Stimulated activated CD8-positive, alpha-beta memory T cell treated with anti-CD3 and anti-CD28 coated beads, Interleukin-15, amount 100 ng/mL, for 1 hour (primary cell): Measurements from ENCODE around the gene BCO1.

Source experiments
- DNase-seq: peaks from one replicate; pipeline ENCODE4 v3.0.0-alpha.2; 2020; ENCODE audit warnings: low read depth

The BCO1 gene

DNA sequence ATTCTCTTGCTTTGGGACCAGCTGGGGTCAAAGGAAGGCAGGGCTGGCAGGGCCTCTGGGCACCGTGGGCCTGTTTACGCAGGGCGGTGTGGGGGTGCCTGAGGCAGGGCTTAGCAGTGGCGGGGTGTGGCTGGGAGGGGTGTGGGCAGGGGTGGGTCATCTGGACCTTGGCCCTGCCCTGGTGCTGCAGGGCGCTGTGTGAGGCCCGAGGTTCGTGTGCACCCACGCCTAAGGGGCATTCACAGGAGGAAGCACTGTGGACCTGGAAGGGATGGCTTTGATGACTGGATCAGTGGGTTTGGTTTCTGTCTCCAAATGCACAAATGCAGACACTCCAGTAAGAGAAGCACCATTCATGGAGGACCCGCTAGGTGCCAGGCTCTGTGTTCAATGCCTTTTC, 37.3 kb downstream of the BCO1 start:
- no peak for DNase-seq

DNA sequence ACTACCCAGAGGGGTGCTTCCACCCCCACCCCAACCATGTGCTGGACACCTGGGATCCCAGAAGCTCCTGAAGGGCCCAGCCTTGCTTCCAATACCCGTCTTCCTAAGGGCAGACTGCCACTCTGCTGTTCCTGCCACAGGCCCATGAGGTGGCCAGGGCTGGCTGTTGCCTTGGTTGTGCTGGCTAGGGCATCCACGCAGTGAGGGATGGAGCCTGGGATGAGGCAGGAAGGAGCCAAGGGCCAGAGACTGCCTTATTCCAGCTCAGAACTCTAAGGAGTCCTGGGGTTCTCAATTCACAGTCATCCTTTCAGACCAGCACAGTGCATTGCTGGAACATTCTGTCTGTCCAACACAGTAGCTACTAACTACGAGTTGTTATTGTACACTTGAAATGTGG, 37.8 kb downstream of the BCO1 start:
- DNase-seq, result no peak

DNA sequence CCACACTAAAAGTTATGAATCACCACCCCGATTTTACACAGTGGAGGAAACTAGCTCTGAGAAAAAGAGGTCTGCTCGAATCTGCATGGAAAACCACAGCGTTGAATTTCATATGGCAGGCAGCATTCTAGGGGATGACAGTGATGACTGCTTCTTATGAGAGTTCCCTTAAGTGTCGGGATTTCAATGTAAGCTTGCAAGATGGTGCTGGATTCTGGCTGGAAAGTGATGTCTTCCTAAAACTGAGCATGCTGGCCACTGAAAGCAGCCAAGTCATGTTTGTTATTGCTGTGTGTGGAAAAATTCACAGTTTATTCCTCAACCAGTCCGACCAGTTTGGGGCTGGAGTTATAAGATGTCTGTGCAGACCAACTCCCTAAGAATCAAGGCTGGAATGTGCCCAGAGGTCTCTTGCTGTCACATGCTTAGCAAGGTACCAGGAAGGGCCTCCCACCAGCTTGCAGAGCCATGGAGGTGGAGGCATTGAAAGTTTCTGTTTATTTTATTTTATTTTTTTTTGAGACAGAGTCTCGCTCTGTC, 39.1 kb downstream of the BCO1 start:
- no peak for DNase-seq

GRCh38 chr16:81278526-81278925, 40.0 kb downstream of the BCO1 start:
- DNase-seq, result no peak

GRCh38 chr16:81279392-81279791, 40.9 kb downstream of the BCO1 start:
- DNase-seq, result no peak

DNA sequence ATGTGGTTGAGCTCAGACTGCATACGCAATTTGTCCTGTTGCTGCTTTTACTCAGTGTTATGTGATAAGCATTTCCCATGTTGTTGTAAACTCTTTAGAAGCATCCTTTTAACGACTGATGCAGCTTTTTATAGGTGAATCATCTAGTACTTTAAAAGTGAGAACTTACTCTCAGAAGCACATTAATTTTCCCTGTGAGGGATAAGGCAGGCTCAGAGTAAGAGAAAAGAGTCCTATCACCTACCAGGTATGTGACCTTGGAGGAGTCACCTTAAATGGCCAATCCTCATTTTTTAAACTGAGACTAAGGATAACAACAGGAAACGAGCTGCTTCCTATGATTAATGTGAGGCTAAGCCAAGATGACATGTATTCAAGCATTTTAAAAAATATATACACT, 41.9 kb downstream of the BCO1 start:
- DNase-seq, result no peak

GRCh38 chr16:81283044-81283443, 44.6 kb downstream of the BCO1 start:
- DNase-seq, result no peak

DNA sequence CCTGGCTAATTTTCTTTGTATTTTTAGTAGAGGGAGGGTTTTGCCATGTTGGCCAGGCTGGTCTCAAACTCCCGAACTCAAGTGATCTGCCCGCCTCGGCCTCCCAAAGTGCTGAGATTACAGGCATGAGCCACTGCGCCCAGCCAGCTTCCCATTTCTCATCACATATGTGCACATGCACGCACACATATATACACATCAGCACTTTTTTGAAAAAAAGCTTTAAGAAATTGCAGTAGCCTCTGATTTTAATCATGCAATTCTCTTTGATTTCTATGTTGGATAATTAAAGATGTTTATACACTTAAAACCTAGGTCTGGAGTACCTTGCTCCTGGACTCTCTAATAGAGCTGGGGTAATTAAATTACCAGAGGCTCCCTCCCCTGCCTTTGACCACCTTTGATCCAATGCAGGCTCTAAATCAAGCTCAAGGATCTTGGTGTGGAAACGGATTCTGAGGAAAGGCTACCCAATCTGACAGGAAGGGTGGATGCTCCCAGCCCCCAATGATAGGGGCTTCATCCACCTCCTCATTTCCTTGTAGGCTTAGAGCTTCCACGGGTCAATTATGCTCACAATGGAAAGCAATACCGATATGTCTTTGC, 46.6 kb downstream of the BCO1 start:
- DNase-seq, result no peak

GRCh38 chr16:81286190-81286589, 47.7 kb downstream of the BCO1 start:
- no peak for DNase-seq

- DNase-seq, result no peak
These were observed 52.6 kb downstream of the BCO1 start for GRCh38 chr16:81291117-81291516.

GRCh38 chr16:81292936-81293335, 54.4 kb downstream of the BCO1 start:
- DNase-seq, result no peak

DNA sequence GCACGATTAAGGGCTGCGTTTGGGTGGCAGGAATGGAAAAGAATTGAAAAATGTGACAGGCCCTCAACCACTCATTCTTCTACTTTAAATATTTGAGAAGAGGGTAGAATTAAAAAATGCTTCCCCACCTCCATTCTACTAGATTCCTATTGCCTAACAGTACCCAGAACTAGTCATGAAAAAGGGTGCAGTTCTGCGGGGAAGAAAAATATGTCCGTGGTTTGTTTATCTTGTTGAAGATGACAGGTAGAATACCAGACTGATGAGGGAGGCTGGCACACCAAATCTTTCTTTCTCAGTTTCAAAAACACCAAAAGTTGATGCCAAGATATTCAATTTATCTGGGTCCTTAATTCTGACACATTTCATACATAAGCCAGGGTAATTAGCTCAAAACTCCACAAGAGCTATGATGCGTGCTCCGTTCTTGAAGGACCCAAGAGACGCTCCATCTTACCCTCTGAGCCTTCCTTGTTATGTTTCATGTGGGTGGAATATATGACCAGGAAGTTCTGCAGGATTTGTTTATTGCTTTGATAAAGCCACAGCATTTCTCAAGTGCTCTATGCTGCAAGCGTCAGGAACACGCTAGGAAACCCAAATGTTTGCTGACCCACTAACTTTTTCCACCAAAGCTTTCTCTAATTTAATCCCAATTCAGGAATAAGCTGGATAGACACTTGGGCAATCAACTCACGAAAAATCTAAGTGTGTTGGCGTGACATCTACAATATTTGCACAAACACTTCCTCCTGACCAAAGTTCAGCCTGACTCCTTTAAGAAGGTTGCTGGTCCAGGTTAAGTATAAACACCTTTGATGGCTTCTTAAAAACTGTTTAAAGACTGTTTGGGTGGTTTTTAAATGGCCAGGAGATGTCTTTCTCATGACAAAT, 55.7 kb downstream of the BCO1 start:
- no peak for DNase-seq

- no peak for DNase-seq
These were observed 58.1 kb downstream of the BCO1 start for GRCh38 chr16:81296631-81297030.

DNA sequence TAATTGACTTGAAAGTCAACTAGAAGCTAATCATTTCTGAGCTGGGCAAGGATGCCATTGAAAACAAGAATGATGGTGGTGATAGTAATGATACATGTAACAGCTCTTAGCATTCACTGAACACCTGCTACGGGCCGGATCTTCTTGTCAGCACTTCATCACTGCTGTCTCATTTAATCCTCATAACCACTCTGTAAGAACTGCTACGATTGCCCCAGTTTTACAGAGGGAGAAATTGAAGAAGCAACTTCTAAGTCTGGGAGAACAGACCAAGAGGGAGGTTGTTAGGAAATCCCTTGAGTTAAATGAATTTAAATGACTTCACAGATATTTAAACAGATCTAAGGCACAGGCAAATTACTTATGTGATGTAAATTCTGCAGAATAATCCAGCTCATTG, 69.3 kb downstream of the BCO1 start:
- no peak for DNase-seq

DNA sequence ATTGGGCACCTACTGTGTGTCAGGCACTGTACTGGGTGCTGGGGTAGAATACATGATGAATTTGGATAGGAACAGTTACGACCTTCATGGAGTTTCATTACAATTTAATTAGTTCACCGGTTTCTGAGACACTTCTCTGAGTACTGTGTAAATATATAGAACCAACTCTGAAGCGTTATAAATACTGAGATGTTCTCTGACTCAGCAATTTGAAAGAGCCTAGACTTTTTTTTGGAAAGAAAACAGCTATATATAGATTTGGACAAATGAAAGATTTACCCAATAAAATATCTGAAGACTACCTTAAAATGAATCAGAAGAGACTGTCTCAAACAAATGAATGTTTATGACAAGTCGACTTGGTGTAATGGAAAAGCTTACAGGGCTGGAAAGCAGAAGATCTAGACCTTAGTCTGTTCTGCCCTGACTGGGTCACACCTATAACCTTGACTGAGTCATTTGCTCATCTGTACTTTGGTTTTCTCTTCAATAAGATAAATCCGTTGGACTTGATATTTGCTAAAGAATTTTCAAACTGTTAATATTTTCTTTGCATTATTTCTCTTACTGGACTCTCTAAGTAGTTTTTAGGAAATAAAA, 71.7 kb downstream of the BCO1 start:
- DNase-seq, result no peak

DNA sequence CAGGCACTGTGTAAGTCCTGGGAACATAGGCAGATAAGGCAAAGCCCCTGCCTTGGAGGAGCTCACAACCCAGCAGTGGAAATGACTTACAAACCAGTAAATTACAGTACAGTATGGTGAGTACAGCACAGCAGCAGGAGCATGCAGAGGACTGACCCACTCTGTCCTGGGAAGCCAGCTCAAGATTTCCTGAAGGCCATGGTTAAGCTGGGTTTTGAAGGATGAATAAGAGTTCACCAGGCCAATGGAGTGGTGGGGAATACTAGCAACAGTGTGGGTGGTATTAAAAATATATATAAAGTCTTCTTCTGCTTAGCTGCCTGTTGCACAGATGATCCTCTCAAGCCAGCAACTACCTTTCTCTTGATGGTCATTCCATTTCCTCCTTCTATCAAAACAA, 73.3 kb downstream of the BCO1 start:
- DNase-seq, result no peak

DNA sequence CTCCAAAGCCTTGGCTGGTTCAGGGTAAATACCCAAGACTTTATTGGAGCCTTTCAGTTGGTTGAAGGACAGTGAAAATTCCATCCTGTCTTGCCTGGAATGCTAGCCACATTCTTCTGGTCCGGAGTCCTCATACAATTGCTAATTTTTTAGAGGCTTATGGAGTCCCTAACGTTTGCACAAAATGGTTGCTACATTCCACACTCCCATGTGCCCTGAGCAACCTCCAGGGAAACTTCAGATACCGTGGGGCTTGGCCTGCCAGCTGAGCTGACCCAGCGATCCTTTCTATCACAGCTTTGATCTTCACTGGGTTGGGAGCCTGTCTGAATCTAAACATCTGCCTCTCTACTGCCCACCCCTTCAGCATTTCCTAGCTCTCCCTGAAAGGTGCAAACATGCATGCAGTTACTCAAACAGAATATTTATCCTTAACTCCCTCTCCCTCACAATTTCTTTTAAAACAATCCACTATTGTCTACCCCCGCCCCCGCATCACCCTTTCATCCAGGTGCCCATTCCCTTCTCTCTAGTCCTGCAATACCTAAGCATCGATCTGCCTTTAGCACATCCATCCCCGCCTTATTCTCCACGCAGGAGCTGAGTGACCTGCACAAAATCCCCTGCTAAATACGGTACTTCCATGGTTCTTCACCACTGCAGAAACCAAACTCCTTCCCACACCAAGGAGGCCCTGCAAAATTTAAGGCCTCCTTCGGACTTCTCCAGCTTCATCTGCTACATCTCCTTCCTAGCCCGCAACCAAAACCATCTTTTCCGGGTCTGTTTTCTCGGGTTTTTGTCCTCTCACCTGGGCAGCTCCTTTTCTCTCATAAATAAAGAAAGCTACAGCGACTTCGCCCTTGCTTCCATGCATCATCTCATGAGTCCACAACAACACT, 75.5 kb downstream of the BCO1 start:
- DNase-seq, result no peak

GRCh38 chr16:81314603-81315270, 76.2 kb downstream of the BCO1 start, which contains the start of gene GAN:
TSS of gene GAN (plus strand) at chr16:81314962. CDS start at chr16:81315114, 152 bp downstream.
- peak; percentile 88 for DNase-seq

DNA sequence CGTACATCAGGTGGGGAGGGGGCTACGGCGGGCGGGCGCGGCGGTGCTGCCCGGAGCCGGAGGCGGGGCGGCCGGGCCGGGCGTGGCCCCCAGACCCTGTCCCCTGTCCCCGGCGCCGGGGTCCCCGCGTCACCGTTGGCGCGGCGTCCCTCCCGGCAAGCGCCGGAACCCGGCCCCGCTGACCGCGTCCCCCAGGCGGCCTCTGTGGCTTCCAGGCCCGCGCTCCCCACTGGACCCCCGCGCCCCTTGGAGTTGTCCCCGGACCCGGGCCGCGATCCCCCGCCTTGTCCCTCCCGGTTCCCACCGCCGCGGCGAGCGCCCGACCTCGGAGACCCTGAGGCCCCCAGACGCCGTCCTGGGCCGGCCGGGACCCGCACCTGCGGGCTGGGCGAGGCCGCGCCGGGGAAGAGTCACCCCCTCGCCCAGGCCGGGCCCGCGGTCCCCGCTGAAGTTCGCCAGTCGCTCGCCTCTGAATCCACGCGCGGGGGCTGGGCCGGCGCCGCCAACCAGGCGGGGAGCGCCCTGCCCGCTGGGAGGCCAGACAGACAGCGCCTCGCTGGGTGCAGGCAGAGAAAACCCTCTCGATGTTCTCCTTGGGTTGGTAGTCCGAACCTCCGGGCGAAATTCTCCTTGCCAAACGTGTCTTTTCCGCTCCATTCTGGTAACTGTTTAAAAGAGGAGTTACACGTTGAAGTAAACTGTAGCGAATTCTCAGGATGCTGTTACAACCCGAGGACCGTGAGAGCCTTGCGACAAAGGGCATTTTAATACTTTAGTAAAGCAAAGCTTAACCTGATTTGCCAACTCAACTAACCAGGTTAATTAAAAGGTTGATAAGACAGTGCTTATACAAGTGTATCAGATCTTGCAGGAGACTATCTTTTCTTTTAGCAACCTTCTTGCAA, 77.0 kb downstream of the BCO1 start:
- DNase-seq, result peak; percentile 8

GRCh38 chr16:81316176-81316496, 77.6 kb downstream of the BCO1 start:
- DNase-seq, result no peak
